Nephron (organoid): ENCODE measurements around the gene BPIFB4.

Experiments
- H3K27ac Mint-ChIP-seq, 3 experiments: 2 replicates each; pipeline ENCODE4 v1.8.0; 2020; ENCODE audit warnings: mixed read lengths in 3 of 3, mild to moderate bottlenecking in 2 of 3, moderate library complexity in 1 of 3
- H3K27me3 Mint-ChIP-seq: 2 replicates; pipeline ENCODE4 v1.8.0; 2021; ENCODE audit warnings: low read depth, mild to moderate bottlenecking, moderate library complexity, mixed read lengths
- H3K36me3 Mint-ChIP-seq: 2 replicates; pipeline ENCODE4 v1.8.0; 2020; ENCODE audit warnings: low read depth, mixed read lengths
- H3K4me1 Mint-ChIP-seq: 2 replicates; pipeline ENCODE4 v1.8.0; 2020; ENCODE audit warnings: mixed read lengths
- H3K4me3 Mint-ChIP-seq, 3 experiments: 2 replicates each; pipeline ENCODE4 v1.8.0; 2020; ENCODE audit warnings: mild to moderate bottlenecking in 3 of 3, mixed read lengths in 3 of 3, moderate library complexity in 2 of 3
- H3K9me3 Mint-ChIP-seq: 2 replicates; pipeline ENCODE4 v1.8.0; 2020; ENCODE audit warnings: mixed read lengths
- CTCF ChIP-seq, 3 experiments: fragments of 200-600 bp; sonication (generic); IDR thresholded peaks; one replicate each; pipeline ENCODE4 v1.5.0; 2021; ENCODE audit warnings: antibody characterized with exemption in 3 of 3; ENCODE audit not compliant: unreplicated experiment in 3 of 3

BPIFB4 gene

DNA sequence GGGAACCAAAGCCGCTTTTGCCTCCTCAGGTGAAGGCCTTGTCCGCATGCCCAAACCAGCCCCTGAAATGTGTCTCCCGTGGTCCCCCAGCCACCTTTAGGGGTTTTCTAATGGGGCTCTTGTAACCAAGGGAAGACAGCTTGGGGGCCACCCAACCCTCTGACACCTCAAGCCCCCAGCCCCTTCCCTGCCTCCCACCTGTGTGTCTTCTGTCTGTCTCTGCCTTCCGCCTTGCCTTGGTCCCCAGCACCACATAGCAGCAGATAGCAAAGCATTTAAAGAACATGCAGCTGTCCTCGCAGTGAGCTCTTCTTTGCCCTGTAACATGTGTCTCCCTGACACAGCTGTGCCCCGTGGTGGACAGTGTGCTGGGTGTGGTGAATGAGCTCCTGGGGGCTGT, 16.2 kb upstream of the BPIFB4 start:
- H3K27ac Mint-ChIP-seq: no peak overlapping the region
- no peaks in the 10 kb centered on the region for H3K9me3 Mint-ChIP-seq
- peaks cover 16% of the 10 kb centered on the region for H3K27me3 Mint-ChIP-seq
- no peak overlapping the region for H3K4me3 Mint-ChIP-seq
- no peaks in the 10 kb centered on the region for H3K36me3 Mint-ChIP-seq
- H3K4me1 Mint-ChIP-seq: peaks cover 19% of the 10 kb centered on the region
- no peak for TF ChIP-seq CTCF (IDR thresholded peaks at IDR 0.05; ENCODE audit: unreplicated experiment in 3 of 3)

DNA sequence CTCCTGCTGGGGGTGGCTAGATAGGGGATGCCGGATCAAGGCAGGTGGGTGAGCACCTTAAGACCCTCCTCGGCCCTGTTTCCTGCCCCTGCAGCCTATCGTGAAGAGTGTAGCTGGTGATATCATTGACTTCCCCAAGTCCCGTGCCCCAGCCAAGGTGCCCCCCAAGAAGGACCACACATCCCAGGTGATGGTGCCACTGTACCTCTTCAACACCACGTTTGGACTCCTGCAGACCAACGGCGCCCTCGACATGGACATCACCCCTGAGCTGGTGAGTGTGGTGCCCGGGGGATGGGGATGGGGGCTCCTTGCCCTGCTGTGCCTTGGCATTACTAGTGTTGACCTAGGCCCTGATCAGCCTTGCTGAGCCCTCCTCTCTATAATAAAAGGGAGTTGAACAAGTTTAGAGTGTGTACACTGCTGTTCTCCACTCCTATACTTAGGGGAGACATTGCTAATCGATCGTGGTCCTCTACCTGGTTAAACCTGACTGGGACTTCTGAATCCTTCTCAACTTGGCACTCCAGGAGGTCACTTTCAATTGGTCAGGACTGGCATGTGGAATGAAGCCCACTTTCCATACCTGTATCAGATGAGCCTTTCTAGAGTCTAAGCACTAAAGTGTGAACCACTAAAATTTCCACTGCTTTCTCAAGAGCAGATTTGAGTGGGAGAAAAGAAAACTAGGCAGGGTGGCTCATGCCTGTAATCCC, 14.7 kb upstream of the BPIFB4 start:
- Mint-ChIP-seq H3K4me1 (peaks cover 19% of the 10 kb centered on the region), H3K9me3 (no peaks in the 10 kb centered on the region)

GRCh38 chr20:33065785-33066184, 13.7 kb upstream of the BPIFB4 start:
- H3K4me3 Mint-ChIP-seq: no peak overlapping the region
- no peaks in the 10 kb centered on the region for H3K36me3 Mint-ChIP-seq
- no peak for TF ChIP-seq CTCF (IDR thresholded peaks at IDR 0.05; ENCODE audit: unreplicated experiment in 3 of 3)
- peaks cover 18% of the 10 kb centered on the region for H3K27me3 Mint-ChIP-seq
- peaks cover 19% of the 10 kb centered on the region for H3K4me1 Mint-ChIP-seq
- no peak overlapping the region for H3K27ac Mint-ChIP-seq
- no peaks in the 10 kb centered on the region for H3K9me3 Mint-ChIP-seq

More for the DNA sequence above, 14.7 kb upstream of the BPIFB4 start:
- peaks cover 21% of the 10 kb centered on the region for H3K27me3 Mint-ChIP-seq
- no peaks in the 10 kb centered on the region for H3K36me3 Mint-ChIP-seq
- H3K27ac Mint-ChIP-seq: no peak overlapping the region
- TF ChIP-seq CTCF (IDR thresholded peaks at IDR 0.05; ENCODE audit: unreplicated experiment in 3 of 3): no peak
- no peak overlapping the region for H3K4me3 Mint-ChIP-seq

DNA sequence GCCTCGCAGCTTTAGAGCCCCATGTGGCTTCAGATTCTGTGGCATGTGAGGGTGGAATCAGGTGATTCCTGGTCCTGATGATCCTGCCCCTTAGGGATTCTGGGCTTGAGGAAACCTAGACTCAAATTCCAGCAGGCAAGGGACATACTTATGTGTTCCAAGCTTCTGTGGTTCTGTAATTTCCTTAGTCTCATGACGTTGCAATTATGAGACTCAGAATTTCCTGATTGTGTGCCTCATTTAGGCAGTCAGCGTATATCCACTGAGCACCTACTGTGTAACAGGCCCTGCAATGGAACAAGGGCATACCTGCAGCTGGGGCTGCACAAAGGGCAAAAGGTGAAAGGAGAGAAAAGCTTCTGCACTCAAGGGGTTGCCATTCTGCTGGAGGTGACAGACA, 11.6 kb upstream of the BPIFB4 start:
- H3K4me1 Mint-ChIP-seq: peaks cover 10% of the 10 kb centered on the region
- no peak overlapping the region for H3K4me3 Mint-ChIP-seq
- TF ChIP-seq CTCF (IDR thresholded peaks at IDR 0.05; ENCODE audit: unreplicated experiment in 3 of 3): no peak
- H3K27ac Mint-ChIP-seq: no peak overlapping the region
- H3K9me3 Mint-ChIP-seq: no peaks in the 10 kb centered on the region
- H3K27me3 Mint-ChIP-seq: peaks cover 8% of the 10 kb centered on the region
- H3K36me3 Mint-ChIP-seq: no peaks in the 10 kb centered on the region

GRCh38 chr20:33068251-33068939, 11.0 kb upstream of the BPIFB4 start:
- TF ChIP-seq CTCF (IDR thresholded peaks at IDR 0.05; ENCODE audit: unreplicated experiment in 3 of 3): no peak
- no peaks in the 10 kb centered on the region for H3K36me3 Mint-ChIP-seq
- peaks cover 4% of the 10 kb centered on the region for H3K4me1 Mint-ChIP-seq
- H3K4me3 Mint-ChIP-seq: no peak overlapping the region
- no peaks in the 10 kb centered on the region for H3K9me3 Mint-ChIP-seq
- no peak overlapping the region for H3K27ac Mint-ChIP-seq
- H3K27me3 Mint-ChIP-seq: peaks cover 8% of the 10 kb centered on the region

- TF ChIP-seq CTCF (IDR thresholded peaks at IDR 0.05; ENCODE audit: unreplicated experiment in 3 of 3): no peak
- H3K27me3 Mint-ChIP-seq: peaks cover 8% of the 10 kb centered on the region
- H3K27ac Mint-ChIP-seq: no peak overlapping the region
- H3K4me3 Mint-ChIP-seq: no peak overlapping the region
- no peaks in the 10 kb centered on the region for H3K9me3 Mint-ChIP-seq
- H3K4me1 Mint-ChIP-seq: no peaks in the 10 kb centered on the region
- no peaks in the 10 kb centered on the region for H3K36me3 Mint-ChIP-seq
These were observed 9.8 kb upstream of the BPIFB4 start for GRCh38 chr20:33069673-33070072.
